ENCODE measurements around the gene SIRT2. TPM values are rescaled to one million over a fixed set of nuclear protein-coding genes. Genes with fewer than 3 reads are reported as not detected.

Gene SIRT2
- total and polyA plus RNA-seq, 2 of the 13 experiments (the other 11 are each of a cell fraction or from before 2014, with no cell fraction given): 22.3 to 26.1 TPM

DNA sequence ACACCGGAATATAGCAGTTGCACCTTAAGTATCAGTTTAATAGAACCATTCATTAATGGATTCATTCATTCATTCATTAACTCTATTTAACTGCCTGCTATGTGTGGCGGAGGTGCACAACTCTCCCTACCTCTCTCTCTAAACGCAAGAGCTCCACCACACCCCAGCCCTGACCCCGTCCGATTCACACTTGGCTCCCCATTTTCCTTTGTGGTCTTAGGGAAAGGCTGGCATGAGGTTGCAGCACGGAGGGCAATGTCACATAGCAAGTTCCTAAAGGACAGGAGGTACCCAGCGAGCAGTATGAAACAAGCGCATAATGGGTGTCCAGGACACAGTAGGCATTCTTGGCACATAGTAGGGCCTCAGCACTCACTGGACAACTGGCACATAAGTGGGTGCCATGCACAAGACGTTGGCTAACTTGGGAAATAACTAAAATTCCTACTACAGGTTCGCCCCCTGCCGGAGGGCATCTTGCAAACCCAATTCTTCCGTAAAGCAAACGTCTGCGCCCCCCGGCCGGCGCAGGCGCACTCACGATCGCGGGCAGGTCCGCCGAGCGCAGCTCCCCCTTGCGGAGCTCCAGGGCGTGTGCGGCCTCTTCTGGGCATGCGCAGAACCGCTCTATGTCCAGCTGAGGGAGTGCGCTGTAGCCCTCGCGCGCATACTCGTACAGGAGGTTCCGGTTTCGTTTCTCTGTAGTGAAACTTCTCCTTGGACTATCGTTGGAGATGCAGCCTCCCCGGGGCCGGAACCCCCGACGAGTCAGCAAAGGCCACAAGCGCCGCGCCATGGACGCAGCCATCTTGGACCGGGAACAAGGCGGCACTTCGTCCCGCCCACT is 30.7 kb upstream of the SIRT2 start, which contains the start of gene SARS2:
Gene SARS2, minus strand, starts transcription at position 835 of the 847 bp plus-strand sequence. Its CDS starts 27 bp downstream, at position 808.
- H3K4me2 ChIP-seq (ENCODE audit: low read depth, low read length): peak within 1 kb of the TSS; percentile 91
- 0 out of 2 replicates have a peak, but pooled peaks cover 5% of the 10 kb centered on the region for H3K9me3 ChIP-seq (ENCODE audit: low read length)
- peaks cover 7 to 12% of the 10 kb centered on the region in 2 experiments for H3K36me3 ChIP-seq (replicated peaks in 1 of 2; ENCODE audit: control insufficient read depth in 1 of 2, insufficient read depth in 2 of 2, low read length in 2 of 2)
- peak within 1 kb of the TSS; percentile 88 for H3K9ac ChIP-seq (ENCODE audit: insufficient read depth, low read depth, low read length)
- FAIRE-seq (peak; percentile 8), ATAC-seq (peak; percentile 46), DNase-seq (ENCODE audit: low spot score) (peak; percentile 89)
- peak within 1 kb of the TSS; percentile 91 for H3K27ac ChIP-seq (ENCODE audit: extremely low read length, insufficient read depth, low read length)
- ChIA-PET POLR2A (interaction anchor here (0.6 to 2.9 kb wide), 31 partner anchors 12 to 556 kb away, joined by 3 to 24 read pairs (median 4); partner anchors contain the start of genes ACTN4, CAPN12, ECH1 and EIF3K), CTCF (ENCODE audit: low intra/inter-chr PET ratio, low total read pairs) (interaction anchor here (0.6 to 1.2 kb wide), 2 partner anchors 23 to 283 kb away, joined by 3 to 4 read pairs; partner anchors contain the start of gene ACTN4)
- peak within 1 kb of the TSS; percentile 64 for H2AFZ ChIP-seq (ENCODE audit: low read length)
- no peaks in the 10 kb centered on the region for H3K27me3 ChIP-seq (ENCODE audit: control insufficient read depth in 1 of 2, insufficient read depth in 2 of 2, low read length in 2 of 2)
- WGBS (ENCODE audit: low lambda C conversion rate): 14% methylated on average over 18 of the region's 49 CpGs
- no peaks in the 10 kb centered on the region; the same call in 1 of the 2 replicates for H4K20me1 ChIP-seq (ENCODE audit: insufficient read depth, low read length)
- no TSS peak for BruUV-seq (replicated peaks)
- peak within 1 kb of the TSS; percentile 77 to 84 (median 81) for H3K4me3 ChIP-seq (replicated peaks in 1 of 3; ENCODE audit: insufficient read depth in 1 of 3, low read depth in 2 of 3, low read length in 3 of 3)
- intact Hi-C loops (cut with micrococcal nuclease; ENCODE audit: unreplicated experiment) (loop anchor here (5.0 kb wide), 2 partner anchors 198 to 273 kb away; no protein-coding TSS in a partner anchor), in situ Hi-C loops (cut with HindIII; ENCODE audit: extremely low pct_ligation_motif_present, low pct_unique_long_range_greater_than_20kb) (no loop called here)
- H3K79me2 ChIP-seq (ENCODE audit: insufficient read depth, low read length): peaks cover 31% of the 10 kb centered on the region
- H3K4me1 ChIP-seq (ENCODE audit: insufficient read depth, low read length): peaks cover 50% of the 10 kb centered on the region
- TF ChIP-seq IRX3 (CRISPR knock-in tag; IDR thresholded peaks at IDR 0.05; ENCODE audit: borderline replicate concordance, low read depth) (no peak), ZBTB3 (CRISPR knock-in tag; IDR thresholded peaks at IDR 0.05; ENCODE audit: borderline replicate concordance, low read depth) (no peak), ZNF530 (CRISPR knock-in tag; IDR thresholded peaks at IDR 0.05; ENCODE audit: low read depth) (no peak), STAG1 (CRISPR knock-in tag; IDR thresholded peaks at IDR 0.05) (peak; percentile 86), ZNF225 (CRISPR knock-in tag; IDR thresholded peaks at IDR 0.05) (no peak), MZF1 (CRISPR knock-in tag; IDR thresholded peaks at IDR 0.05; ENCODE audit: borderline replicate concordance) (no peak), GATAD1 (CRISPR knock-in tag; IDR thresholded peaks at IDR 0.05) (peak; percentile 87), HMG20B (CRISPR knock-in tag; conservative IDR thresholded peaks at IDR 0.05) (no peak), ATF7 (IDR thresholded peaks at IDR 0.05) (no peak), ATF7 (CRISPR knock-in tag; IDR thresholded peaks at IDR 0.05) (no peak), ZNF3 (CRISPR knock-in tag; IDR thresholded peaks at IDR 0.05) (no peak), PCBP2 (optimal IDR thresholded peaks at IDR 0.05; ENCODE audit: low read depth, low read length, poor library complexity, severe bottlenecking) (no peak), ZNF605 (CRISPR knock-in tag; IDR thresholded peaks at IDR 0.05) (peak; percentile 27; the same call in 1 of the 2 replicates), PITX1 (CRISPR knock-in tag; IDR thresholded peaks at IDR 0.05) (peak; percentile 49; the same call in 1 of the 2 replicates)
- TF ChIP-seq, protein P1, sequence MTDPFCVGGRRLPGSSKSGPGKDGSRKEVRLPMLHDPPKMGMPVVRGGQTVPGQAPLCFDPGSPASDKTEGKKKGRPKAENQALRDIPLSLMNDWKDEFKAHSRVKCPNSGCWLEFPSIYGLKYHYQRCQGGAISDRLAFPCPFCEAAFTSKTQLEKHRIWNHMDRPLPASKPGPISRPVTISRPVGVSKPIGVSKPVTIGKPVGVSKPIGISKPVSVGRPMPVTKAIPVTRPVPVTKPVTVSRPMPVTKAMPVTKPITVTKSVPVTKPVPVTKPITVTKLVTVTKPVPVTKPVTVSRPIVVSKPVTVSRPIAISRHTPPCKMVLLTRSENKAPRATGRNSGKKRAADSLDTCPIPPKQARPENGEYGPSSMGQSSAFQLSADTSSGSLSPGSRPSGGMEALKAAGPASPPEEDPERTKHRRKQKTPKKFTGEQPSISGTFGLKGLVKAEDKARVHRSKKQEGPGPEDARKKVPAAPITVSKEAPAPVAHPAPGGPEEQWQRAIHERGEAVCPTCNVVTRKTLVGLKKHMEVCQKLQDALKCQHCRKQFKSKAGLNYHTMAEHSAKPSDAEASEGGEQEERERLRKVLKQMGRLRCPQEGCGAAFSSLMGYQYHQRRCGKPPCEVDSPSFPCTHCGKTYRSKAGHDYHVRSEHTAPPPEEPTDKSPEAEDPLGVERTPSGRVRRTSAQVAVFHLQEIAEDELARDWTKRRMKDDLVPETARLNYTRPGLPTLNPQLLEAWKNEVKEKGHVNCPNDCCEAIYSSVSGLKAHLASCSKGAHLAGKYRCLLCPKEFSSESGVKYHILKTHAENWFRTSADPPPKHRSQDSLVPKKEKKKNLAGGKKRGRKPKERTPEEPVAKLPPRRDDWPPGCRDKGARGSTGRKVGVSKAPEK (CRISPR knock-in tag; IDR thresholded peaks at IDR 0.05; ENCODE audit: borderline replicate concordance): no peak
- TF ChIP-seq, protein P2, sequence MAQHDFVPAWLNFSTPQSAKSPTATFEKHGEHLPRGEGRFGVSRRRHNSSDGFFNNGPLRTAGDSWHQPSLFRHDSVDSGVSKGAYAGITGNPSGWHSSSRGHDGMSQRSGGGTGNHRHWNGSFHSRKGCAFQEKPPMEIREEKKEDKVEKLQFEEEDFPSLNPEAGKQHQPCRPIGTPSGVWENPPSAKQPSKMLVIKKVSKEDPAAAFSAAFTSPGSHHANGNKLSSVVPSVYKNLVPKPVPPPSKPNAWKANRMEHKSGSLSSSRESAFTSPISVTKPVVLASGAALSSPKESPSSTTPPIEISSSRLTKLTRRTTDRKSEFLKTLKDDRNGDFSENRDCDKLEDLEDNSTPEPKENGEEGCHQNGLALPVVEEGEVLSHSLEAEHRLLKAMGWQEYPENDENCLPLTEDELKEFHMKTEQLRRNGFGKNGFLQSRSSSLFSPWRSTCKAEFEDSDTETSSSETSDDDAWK (CRISPR knock-in tag; IDR thresholded peaks at IDR 0.05): no peak
- TF ChIP-seq, protein P3, sequence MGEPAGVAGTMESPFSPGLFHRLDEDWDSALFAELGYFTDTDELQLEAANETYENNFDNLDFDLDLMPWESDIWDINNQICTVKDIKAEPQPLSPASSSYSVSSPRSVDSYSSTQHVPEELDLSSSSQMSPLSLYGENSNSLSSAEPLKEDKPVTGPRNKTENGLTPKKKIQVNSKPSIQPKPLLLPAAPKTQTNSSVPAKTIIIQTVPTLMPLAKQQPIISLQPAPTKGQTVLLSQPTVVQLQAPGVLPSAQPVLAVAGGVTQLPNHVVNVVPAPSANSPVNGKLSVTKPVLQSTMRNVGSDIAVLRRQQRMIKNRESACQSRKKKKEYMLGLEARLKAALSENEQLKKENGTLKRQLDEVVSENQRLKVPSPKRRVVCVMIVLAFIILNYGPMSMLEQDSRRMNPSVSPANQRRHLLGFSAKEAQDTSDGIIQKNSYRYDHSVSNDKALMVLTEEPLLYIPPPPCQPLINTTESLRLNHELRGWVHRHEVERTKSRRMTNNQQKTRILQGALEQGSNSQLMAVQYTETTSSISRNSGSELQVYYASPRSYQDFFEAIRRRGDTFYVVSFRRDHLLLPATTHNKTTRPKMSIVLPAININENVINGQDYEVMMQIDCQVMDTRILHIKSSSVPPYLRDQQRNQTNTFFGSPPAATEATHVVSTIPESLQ (CRISPR knock-in tag; conservative IDR thresholded peaks at IDR 0.05): 0 out of 2 replicates have a peak, but pooled peaks have one; percentile 23

All from HepG2 (cell line).